ENCODE data around the gene FGD6. TPM values are rescaled to one million over a fixed set of nuclear protein-coding genes. Genes with fewer than 3 reads are reported as not detected.

Gene FGD6
- total and polyA plus RNA-seq, 12 donors: 1.2 to 33.4 (median 21.6) TPM

GRCh38 chr12:95184121-95184520, 33.1 kb downstream of the FGD6 start:
- Histone ChIP-seq H3K4me1 (peaks cover 0 to 16% (median 0%) of the 10 kb centered on the region in 9 donors), H3K36me3 (peaks cover 0 to 6% (median 0%) of the 10 kb centered on the region in 9 donors), H3K27ac (no peak overlapping the region), H3K27me3 (no peaks in the 10 kb centered on the region), H3K9me3 (no peaks in the 10 kb centered on the region), H3K4me3 (no peak overlapping the region)
- DNase-seq (no peak), ATAC-seq (no peak)
- intact Hi-C loops (cut with DNase I): no loop called here
- no peak for TF ChIP-seq CTCF (IDR thresholded peaks at IDR 0.05)

- 69 to 73% methylated on average over 5 of the region's 5 CpGs for WGBS, 2 donors
- Histone ChIP-seq H3K9me3 (no peaks in the 10 kb centered on the region), H3K27ac (no peak overlapping the region), H3K4me3 (no peak overlapping the region), H3K36me3 (peaks cover 0 to 6% (median 0%) of the 10 kb centered on the region in 9 donors), H3K27me3 (no peaks in the 10 kb centered on the region), H3K4me1 (peaks cover 0 to 13% (median 0%) of the 10 kb centered on the region in 9 donors)
- ATAC-seq (peak in 5 of 8 donors; percentile 33 to 58 (median 53)), DNase-seq (no peak)
- no peak for TF ChIP-seq CTCF (IDR thresholded peaks at IDR 0.05)
- intact Hi-C loops (cut with DNase I): no loop called here
These were observed 34.3 kb downstream of the FGD6 start for GRCh38 chr12:95182868-95183415.

GRCh38 chr12:95181103-95181502, 36.2 kb downstream of the FGD6 start:
- WGBS, 2 donors: 90 to 91% methylated on average over 2 of the region's 2 CpGs
- no peaks in the 10 kb centered on the region for H3K27me3 ChIP-seq
- H3K4me1 ChIP-seq: peaks cover 0 to 15% (median 0%) of the 10 kb centered on the region in 9 donors
- peaks cover 0 to 6% (median 0%) of the 10 kb centered on the region in 9 donors for H3K36me3 ChIP-seq
- no peaks in the 10 kb centered on the region for H3K9me3 ChIP-seq
- H3K4me3 ChIP-seq: no peak overlapping the region
- DNase-seq (no peak), ATAC-seq (peak in 1 of 8 donors; percentile 32)
- intact Hi-C loops (cut with DNase I): no loop called here
- TF ChIP-seq CTCF (IDR thresholded peaks at IDR 0.05): no peak
- H3K27ac ChIP-seq: no peak overlapping the region

- TF ChIP-seq CTCF (IDR thresholded peaks at IDR 0.05): no peak
- no peaks in the 10 kb centered on the region for H3K9me3 ChIP-seq
- no peaks in the 10 kb centered on the region for H3K27me3 ChIP-seq
- intact Hi-C loops (cut with DNase I): no loop called here
- no peaks in the 10 kb centered on the region for H3K36me3 ChIP-seq
- ATAC-seq (no peak), DNase-seq (no peak)
- H3K4me1 ChIP-seq: peaks cover 0 to 12% (median 3%) of the 10 kb centered on the region in 9 donors
- WGBS, 2 donors: 72 to 75% methylated on average over 5 of the region's 5 CpGs
- no peak overlapping the region for H3K4me3 ChIP-seq
- no peak overlapping the region for H3K27ac ChIP-seq
These were observed 38.3 kb downstream of the FGD6 start for GRCh38 chr12:95179011-95179410.
